ENCODE results near the gene HHAT.

The HHAT gene

GRCh38 chr1:210482945-210483617 is 154.4 kb downstream of the HHAT start:
- DNase-seq = peak in 1 of 51 donors; percentile 18

DNA sequence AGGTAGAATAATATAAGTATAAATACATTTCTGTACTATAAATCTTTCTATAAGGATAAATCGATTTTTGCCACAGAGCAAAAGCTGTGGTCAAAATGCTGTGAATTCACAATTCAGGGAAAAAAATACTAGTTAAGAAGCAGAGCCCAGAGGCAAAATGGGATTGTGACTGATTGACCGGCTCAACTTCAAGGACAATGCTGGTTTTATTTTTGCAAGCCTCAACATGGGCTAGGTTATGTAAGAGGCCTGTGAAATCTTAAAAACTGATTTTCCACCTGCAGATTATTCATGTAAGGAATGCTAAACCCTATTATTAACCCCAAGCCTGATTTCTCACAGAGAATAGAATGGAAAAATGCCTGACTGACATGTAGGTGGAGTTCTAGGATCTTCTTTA is 155.1 kb downstream of the HHAT start:
- DNase-seq = no peak

GRCh38 chr1:210487021-210487420 is 158.3 kb downstream of the HHAT start:
- no peak for DNase-seq

DNA sequence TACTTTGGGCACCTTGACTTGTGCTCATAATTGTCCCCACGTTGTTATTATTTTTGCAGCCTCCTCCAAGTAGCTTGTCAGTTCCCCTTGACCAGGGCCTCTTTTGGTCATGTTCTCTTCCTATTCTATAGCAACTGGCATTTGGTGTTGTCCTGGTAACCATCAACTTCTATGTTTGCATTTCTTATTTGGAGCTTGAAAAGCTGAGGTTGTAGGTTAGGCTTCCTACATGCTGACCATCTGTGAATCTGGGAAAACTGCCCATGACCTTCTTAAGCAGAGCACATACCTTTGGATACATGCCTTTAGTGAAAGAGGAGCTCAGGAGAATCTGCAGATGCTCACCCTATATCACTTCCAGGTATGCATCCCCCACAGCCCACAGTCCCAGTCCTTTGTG is 160.8 kb downstream of the HHAT start:
- DNase-seq = no peak

DNA sequence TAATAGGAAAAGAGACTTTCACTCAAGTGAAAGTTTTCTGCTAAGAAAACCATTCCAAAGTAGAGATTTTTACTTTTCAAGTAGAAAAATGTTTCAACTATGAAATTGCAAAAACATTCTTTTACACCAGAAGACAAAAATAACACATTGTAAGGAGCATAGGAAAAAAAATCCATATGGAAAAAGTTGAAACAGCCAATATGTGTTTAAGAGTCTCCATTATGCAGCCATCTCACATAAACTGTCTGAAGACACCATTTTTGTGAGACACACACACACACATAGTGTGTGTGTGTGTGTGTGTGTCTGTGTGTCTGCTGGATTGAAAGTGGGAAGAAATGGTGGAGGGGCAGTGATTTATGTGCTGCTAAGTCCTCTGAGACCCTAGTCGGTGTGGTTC is 162.1 kb downstream of the HHAT start:
- no peak for DNase-seq

- peak in 19 of 51 donors; percentile 0 to 48 (median 7) for DNase-seq
Measured at GRCh38 chr1:210496063-210496462, 167.4 kb downstream of the HHAT start.

DNA sequence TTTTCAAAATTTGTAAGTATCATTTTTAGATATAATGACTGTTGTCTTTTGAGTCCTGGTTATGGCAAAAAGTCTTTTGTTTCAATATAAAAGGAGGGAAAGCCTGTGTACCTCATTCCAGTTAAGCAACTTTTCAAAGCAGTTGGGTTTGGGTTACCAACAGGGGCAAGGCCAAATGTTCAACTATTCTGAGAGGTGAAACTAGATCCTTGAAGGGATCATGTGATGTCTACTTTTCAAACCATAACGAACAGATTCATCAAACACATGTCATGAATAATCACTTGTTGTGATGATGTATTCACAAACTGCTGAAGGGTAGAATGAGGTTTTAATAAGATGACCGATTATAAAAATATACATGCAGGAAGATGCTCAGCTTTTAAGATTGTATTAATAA is 171.3 kb downstream of the HHAT start:
- no peak for DNase-seq

GRCh38 chr1:210500831-210501230 is 172.1 kb downstream of the HHAT start:
- DNase-seq = no peak

GRCh38 chr1:210504286-210504685 is 175.6 kb downstream of the HHAT start:
- DNase-seq = no peak

- DNase-seq = peak in 1 of 51 donors; percentile 14
Measured at GRCh38 chr1:210505601-210506496, 177.1 kb downstream of the HHAT start.

DNA sequence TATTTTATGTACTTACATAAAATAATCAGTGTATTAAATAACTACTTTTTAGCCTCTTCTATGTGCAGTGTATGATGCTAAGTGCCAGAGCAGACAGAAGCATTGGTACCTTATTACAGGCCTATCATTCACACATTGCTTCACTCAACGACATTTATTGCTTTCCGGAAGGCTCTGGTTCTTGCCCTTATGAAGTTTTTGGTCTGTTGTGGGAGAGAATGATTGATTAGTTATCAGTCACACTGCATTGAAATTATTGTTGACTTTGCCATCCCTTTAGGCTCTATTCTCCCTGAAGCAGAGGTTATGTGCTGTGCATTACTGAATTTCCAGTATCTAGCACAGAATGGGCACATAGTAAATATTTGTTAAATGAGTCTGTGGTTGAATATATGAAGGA is 178.0 kb downstream of the HHAT start:
- DNase-seq = no peak

- no peak for DNase-seq
Measured at GRCh38 chr1:210516092-210516656, 187.5 kb downstream of the HHAT start.

GRCh38 chr1:210516697-210517459 is 188.2 kb downstream of the HHAT start:
- no peak for DNase-seq

DNA sequence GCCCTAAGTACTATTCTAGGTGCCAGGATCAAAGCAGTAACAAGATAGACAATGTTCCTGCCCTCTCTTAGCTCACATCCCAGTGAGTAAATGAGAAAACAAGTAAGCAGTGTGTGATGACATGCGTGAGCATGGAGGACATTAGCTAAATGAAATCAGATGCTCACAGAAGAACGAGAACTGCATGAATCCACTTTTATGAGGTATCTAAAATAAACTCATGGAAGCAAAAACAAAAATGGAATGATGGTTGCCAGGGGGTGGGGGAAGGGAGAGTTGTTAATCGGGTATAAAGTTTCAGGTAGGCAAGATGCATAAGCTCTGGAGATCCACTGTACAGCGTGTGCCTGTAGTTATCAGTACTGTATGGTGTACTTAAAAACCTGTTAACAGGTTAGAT is 195.1 kb downstream of the HHAT start:
- no peak for DNase-seq

GRCh38 chr1:210525716-210526454 is 197.2 kb downstream of the HHAT start:
- DNase-seq = no peak

- DNase-seq = no peak
Measured at GRCh38 chr1:210527091-210527490, 198.4 kb downstream of the HHAT start.

DNA sequence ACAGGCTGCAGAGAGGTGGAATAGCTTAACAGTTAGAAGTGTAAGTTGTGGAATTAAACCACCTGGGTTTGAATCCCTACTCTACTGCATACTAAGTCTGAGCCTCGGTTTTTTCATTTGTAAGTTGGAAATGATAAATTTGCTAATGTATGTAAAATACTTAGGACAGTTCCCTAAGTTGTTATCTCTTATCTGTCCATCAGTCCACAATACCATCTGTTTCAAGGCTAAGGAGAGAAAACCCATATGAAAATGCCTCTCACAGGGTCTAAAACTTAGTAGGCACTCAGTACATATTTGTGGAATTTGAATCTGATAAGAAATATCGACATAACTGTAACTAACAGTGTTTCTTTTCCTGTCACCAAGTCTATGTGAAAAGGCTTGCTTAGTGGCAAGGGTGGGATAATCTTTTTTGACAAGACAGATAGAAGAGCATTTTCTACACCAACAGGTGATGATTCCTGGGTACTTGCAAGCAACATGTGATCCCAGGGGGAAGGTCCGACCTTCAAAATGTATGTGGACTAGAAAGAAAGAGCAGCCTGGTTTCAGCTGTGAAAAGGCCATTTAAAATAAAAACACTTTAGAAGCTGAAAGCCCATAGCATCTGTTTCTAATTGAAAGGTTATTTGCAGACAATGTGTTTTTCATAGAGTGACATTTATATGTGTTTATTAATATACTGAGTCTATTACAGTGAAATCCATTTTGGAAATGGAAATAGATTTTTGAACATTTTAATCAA is 202.9 kb downstream of the HHAT start:
- DNase-seq = no peak

GRCh38 chr1:210532223-210532598 is 203.5 kb downstream of the HHAT start:
- DNase-seq = no peak

DNA sequence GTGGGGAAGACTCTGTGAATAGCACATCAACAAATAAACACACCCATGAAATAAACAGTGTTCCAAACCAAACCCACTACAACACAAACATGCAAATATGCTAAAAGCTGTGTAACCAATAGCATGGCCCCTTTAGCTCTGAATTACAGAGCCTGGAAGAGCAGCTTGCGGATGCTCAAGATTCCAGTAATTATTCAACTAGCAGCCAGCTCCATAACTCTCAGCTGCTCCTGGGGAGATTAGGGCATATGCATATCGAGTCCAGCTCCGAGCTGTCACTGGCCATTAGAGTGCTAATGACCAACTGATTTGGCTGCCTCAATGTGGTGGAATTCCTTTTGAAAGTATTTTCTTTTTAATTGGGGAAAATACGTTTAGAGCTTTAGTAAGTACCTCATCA is 207.1 kb downstream of the HHAT start:
- DNase-seq = no peak

DNA sequence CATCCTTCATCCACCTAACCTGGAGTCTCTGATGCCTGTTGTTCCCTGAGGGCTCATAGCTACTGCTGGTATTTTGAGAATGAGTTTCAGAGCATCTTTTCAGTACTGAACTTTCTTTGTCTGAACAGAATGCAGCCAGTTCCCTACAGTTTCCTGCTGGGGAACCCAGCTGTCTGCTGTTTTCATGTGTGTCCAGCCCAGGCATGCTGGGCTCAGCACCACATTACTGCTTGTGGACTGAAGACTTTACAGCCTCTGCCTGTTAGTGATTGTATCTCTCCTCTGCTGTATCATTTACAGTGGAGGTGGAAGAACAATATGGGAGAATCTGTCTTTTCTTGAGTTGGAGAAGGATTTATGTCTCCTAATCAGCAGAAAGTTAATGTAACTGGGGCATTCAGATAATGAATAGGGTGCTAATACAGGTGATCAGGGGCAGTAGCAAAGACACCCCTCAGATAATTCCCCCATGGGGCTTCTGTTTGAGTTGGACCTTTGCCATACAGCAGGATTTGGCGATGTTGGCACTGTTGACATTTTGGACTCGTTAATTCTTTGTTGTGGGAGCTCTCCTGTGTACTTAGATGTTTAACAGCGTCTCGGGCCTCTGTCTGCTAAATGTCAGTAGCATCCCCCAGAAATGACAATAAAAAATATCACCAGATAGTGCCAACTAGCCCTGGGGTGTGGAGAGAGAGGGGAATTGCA is 207.7 kb downstream of the HHAT start:
- peak in 2 of 51 donors; percentile 1 to 2 for DNase-seq

Data from hypothalamus (tissue), 51 donors.